HG03457 (cell line): Measurements from ENCODE around the gene TTC28.

Experiments used
- ATAC-seq: cut with Tn5 transposase; IDR thresholded peaks from one replicate; pipeline ENCODE4 v1.9.1; 2021; ENCODE audit warnings: moderate number of reproducible peaks; ENCODE audit not compliant: unreplicated experiment

Gene TTC28

DNA sequence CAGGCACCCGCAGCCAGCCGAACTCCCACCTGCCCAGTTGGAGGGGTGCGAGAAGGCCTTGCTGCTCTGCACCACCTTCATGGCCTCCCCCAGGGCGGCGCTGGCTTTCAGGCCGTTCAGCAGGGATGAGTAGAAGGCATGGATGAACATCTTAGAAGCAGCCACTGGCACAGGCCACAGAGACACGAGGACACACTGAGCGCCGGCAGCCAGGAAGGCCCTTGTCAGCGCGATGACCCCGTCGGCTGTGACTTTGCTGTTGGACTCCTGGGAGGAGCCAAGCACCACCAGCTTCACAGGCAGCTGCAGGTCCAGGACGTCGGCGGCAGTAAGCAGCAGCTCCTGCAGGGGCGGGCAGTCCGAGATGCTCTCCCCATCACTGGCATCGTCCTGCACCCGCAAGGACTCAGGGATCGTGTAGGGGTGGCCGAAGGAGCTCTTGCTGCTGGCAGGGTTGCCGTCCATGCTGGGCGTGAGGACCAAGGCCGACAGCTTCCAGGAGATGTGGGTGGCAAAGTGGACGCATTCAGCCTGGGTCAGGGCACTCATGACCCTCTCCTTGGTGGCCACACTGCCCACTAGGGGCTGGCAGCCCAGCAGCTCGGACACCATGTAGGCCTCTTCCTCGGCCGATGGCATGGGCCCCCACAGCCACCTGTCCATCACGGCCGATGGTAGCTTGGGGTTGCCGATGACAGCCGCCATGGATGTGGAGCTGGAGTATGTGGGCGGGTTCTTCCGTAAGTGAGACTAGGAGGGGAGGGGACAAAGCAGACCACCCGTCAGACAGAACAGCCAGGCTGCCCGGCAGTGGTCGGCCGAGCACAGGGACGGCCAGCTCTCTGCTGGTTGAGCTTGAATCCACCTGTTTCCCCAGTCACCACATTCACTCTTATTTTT is 680.9 kb downstream of the TTC28 start:
- ATAC-seq: no peak

GRCh38 chr22:27997538-27997937 is 682.1 kb downstream of the TTC28 start:
- no peak for ATAC-seq

- no peak for ATAC-seq
These were observed 682.7 kb downstream of the TTC28 start for GRCh38 chr22:27996981-27997380.

DNA sequence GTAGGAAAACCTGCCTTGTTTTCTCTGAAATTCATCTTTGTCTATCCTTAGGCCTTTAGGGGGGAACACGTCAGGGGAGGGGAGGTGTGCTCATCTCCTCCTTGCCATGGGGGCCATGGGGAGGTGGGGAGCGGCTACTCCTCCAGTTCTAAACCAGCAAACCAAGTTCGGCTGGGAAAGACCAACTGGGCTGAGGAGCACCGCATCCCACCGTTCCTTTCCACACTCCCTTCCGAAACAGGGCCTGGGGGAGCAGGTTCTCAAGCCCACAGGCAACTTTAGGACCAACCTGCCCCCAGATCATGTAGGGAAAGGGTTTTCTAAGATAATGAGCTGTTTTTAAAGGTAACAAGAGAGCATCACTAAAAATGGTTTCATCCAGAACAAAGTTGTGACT is 683.1 kb downstream of the TTC28 start:
- ATAC-seq: no peak

GRCh38 chr22:27995801-27996528 is 683.7 kb downstream of the TTC28 start:
- no peak for ATAC-seq

DNA sequence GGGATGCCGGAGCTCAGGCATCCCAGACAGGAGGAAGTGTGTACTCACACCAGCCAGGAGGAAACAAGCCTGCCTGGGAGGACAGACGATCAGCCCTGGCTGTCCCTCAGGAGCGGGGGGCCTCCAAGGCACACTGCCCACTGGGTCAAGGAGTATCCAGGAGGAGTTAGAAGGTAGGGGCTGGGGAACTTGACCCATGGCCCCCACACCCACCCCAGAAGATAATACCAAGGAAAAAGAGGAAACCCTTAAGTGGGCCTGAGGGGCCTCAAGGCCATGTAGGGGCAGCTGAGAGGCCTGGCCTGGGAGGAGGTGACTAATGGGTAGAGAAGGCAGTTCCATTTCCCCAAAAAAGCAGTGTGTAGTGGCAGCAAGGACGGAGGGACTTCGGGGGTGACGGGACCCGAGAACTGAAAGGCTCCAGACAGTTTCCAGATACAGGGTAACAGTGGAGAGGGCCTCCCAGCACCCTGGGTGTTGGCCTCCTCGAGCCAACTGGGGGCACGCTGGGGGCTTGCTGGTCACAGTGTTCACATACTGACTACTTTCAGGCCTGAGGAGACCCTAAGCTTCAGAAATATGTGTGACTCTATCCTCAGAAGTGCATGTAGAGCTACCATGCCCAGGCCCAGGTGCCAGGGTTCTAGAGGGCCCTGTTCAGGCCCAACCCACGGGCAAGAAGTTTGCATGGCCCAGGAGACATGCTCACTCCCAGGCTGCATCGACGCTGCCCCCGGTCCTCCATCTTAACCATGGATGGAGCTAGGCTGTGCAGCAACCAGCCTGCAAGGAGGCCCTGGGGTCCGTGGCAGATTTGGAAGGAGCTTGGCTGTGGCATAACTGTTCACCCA is 684.9 kb downstream of the TTC28 start:
- ATAC-seq: no peak

DNA sequence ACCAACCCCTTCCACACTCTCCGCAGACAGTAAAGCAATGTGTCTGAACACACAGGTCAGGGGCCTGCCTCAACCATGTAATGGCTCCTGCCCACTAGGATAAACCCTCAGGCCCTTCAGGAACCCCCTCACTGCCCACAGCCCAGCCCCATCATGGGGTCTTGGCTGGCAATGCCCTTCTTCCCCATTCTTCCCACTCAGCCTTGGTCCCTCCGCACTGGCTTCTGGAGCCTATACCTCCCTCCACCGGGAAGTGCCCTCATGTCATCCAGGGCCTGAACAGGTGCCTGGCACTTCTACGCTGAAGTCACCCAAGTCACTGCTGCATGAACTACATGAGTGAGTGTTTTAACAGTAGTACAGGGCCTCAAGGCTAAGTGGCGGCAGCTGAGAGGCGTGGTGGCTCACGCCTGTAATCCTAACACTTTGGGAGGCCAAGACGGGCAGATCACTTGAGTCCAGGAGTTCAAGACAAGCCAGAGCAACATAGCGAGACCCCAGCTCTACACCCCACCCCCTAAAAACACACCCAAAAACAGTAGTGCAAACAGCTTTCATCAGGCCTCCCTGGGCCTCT is 685.8 kb downstream of the TTC28 start:
- no peak for ATAC-seq

DNA sequence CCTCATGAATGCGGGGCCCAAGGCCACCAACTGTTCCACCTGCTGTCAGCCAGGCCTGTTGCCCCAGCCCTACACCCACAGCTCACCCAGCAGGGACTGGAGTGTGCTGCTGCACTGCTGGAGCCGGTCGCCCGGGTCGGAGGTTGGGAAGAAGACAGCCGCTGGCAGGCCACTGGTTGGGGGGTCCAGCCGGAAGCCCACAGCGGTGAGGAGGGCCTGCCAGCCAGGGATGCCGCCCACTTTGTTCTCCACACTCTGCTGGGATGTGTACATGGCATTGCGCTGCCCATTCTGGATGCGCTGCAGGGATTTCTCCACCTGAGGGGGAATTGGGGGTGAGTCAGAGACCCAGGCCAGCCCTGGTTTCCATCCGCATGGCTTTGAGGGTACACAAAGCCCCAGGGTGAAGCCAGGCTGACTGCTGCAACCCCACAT is 686.4 kb downstream of the TTC28 start:
- ATAC-seq: no peak

DNA sequence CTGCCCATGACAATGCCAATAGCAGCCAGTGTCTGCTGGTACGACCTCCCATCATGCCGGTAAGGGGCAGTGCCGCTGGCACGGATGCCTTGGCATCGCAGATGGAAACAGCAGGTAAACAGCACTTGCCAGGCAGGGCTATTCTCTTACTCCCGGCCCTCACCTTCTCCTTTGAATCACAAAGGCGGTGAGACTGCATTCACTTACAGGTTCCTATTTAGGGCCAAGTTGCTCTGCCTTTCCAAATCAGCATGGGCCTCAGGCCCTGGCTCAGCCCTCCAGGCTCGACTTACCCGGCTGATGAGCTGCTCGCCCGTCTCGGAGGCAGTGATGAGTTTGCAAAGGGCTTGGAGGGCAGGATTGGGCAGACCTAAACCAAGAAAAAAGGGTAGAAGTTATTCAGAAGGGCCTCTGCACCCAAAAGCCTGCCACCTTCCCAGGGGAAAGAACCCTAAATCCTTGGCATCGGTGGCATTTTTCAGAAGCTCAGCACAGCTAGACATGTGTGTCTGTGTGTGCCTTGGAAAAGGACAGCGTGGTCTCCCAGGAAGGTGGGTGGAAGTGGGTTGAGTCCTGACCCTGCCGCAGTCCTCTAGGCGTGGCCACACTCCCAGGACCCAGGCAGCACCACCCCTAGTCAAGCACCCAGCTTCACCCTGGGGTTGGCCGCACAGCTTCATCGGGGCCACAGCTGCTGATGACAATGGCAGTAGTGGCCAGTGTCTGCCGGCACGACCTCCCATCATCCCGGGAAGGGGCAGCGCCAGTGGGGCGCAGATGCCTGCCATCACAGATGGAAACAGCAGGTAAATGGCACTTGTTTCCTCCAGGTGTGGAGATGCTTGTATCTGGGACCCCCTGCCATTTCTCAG is 687.1 kb downstream of the TTC28 start:
- ATAC-seq: no peak

DNA sequence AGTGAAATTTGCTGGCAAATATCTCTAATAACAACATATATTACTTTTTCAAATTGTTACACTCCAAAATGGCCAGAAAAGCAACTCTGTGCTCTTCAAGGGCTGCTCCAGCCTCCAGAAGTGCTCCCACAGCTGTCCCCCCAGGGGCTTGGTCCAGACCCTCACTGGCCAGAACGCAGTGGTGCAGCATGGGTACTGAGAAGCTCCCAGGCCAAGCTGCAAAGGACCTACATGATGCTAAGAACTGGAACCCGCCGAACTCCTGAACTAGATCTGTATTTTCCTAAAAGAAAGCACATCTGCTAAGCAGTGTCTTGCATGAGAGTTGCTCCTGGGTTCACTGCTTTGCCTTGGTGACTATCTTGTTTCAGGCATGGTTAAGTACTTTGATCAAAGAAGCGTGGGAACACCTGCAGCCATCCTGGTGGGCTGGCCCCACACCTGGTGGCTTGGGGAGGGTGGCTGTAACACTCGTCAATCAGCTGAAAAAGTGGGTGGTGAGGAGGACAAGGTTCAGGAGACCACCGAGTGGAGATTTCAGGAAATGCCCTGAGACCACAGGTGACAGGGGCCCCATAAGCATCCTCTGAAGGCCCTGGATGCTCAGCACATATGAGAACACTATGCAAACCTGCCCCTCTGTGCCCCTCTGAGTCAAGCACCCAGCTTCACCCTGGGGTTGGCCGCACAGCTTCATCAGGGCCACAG is 687.9 kb downstream of the TTC28 start:
- no peak for ATAC-seq

GRCh38 chr22:27990879-27991278 is 688.8 kb downstream of the TTC28 start:
- ATAC-seq: no peak

- ATAC-seq: no peak
These were observed 689.2 kb downstream of the TTC28 start for GRCh38 chr22:27990451-27990840.

GRCh38 chr22:27989758-27990450 is 689.7 kb downstream of the TTC28 start:
- no peak for ATAC-seq

DNA sequence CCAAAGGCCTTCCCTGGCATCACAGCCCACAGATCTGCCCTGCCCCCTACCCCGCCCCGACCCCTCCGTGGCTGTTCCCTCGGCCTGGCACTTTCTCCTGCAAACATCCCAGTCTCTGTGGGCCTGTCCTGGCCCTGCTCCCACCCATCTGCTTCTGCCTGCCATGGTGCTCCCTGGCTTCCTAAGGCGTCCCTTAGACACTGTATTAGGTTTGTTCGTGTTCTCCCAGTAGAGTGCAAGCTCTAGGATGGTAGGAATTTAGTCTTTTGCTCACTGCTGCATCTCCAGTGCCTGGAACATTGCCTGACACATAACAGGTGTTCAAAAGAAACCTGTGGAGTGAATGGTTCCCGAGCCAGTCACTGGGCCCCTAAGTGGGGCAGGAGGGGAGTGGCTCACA is 690.9 kb downstream of the TTC28 start:
- no peak for ATAC-seq

DNA sequence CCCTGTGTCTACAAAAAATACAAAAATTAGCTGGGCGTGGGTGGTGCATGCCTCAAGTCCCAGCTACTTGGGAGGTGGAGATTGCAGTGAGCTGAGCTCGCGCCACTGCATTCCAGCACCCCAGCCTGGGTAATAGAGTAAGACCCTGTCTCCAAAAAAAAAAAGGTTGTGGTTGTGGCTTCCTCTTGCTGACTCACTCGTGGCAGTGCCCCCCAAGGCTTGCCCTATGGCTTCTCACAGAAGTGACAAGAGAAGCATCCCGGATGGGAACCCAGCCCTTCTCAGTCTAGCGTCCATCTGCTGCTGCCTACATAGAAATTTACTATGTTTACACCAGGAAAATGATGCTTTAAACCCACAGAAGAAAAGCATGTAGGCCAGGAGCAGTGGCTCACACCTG is 692.1 kb downstream of the TTC28 start:
- ATAC-seq: no peak

DNA sequence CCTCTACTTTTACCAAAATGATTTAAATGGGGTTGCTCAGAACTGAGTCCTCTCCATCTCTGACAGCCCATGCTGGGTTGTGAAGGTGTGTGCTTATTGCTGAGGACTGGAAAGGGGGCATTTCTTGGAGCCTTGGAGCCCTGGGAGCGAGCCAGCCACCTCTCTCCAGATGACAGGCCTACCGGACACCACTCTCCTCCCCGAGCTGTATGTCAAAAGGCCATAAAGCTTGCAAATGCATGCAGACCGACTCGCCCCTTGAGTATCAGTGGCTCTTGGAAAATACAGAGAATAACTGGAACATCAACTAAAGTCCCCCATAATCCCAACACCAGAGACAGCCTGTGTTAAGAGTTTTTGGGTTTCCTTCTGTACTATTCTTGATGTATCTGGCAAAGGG is 692.7 kb downstream of the TTC28 start:
- no peak for ATAC-seq

- ATAC-seq: no peak
These were observed 693.2 kb downstream of the TTC28 start for GRCh38 chr22:27986459-27986858.

DNA sequence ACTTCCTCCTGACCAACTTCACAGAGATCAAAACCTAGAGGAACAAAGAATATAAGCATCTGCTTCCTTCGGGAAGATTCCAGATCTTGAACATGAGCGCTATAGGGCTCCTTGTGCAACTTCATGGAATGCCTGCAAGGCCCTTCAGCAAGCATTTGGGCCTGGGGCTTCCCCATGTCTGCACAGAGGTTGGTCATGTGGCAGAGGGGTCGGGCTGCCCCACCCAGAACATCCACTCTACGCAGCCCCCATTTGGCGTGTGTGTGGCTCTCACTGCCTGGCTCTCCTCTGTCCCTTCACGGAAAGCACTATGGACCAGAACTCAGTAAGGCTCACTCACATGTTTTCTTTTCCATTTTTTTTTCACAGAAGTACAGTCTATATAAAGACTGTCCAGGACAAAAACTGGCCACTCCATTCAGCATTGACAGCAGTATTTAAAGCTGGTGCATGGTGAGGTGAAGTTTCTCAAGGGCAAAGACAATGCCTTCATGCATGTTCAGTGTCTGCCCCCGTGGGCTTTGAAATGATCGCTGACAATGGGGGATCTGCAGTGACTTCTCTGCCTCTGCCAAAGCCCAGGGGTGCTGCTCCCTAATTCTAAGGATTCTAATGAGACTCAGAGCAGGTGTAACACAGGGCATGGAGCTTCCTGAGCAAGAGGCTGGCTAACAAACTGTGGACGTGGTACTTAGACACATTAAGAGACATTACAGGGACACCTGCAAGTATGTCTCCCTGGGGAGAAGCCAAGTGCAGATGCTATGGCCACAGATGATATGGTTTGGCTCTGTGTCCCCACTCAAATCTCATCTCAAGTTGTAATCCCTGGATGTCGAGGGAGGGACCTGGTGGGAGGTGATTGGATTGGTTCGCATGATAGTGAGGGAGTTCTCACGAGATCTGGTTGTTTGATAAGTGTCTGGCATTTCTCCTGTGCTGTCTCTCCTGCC is 694.0 kb downstream of the TTC28 start:
- no peak for ATAC-seq
